ENCODE measurements around the gene OARD1.

OARD1 gene

GRCh38 chr6:41074692-41075436, 2.7 kb upstream of the OARD1 start:
- peak overlapping the region; percentile 90 for H3K4me3 ChIP-seq (ENCODE audit: low read depth, low read length)
- no peak for TF ChIP-seq CTCF (IDR thresholded peaks at IDR 0.05; ENCODE audit: borderline replicate concordance, insufficient read depth, low read depth, low read length)

GRCh38 chr6:41073968-41074691, 2.0 kb upstream of the OARD1 start:
- TF ChIP-seq CTCF (IDR thresholded peaks at IDR 0.05; ENCODE audit: borderline replicate concordance, insufficient read depth, low read depth, low read length): no peak
- H3K4me3 ChIP-seq (ENCODE audit: low read depth, low read length): peak overlapping the region; percentile 90

- peak; percentile 43 for TF ChIP-seq CTCF (IDR thresholded peaks at IDR 0.05; ENCODE audit: borderline replicate concordance, insufficient read depth, low read depth, low read length)
- peak overlapping the region; percentile 90 for H3K4me3 ChIP-seq (ENCODE audit: low read depth, low read length)
Measured at GRCh38 chr6:41073203-41073967, 1.2 kb upstream of the OARD1 start.

GRCh38 chr6:41072836-41073202, 663 bp upstream of the OARD1 start, which contains the start of gene NFYA:
TSS of gene NFYA (plus strand) at chr6:41072974. CDS start at chr6:41079090, 6,116 bp downstream.
- no peak for TF ChIP-seq CTCF (IDR thresholded peaks at IDR 0.05; ENCODE audit: borderline replicate concordance, insufficient read depth, low read depth, low read length)

GRCh38 chr6:41071501-41071922, 644 bp downstream of the OARD1 start:
- peak overlapping the region; percentile 48 for H3K4me3 ChIP-seq (ENCODE audit: low read depth, low read length)
- no peak for TF ChIP-seq CTCF (IDR thresholded peaks at IDR 0.05; ENCODE audit: borderline replicate concordance, insufficient read depth, low read depth, low read length)

More at GRCh38 chr6:41072836-41073202, 663 bp upstream of the OARD1 start, which contains the start of gene NFYA:
- H3K4me3 ChIP-seq (ENCODE audit: low read depth, low read length): peak within 1 kb of the TSS; percentile 90

GRCh38 chr6:41066867-41067304, 5.3 kb downstream of the OARD1 start:
- H3K4me3 ChIP-seq (ENCODE audit: low read depth, low read length): no peak overlapping the region
- peak; percentile 71 for TF ChIP-seq CTCF (IDR thresholded peaks at IDR 0.05; ENCODE audit: borderline replicate concordance, insufficient read depth, low read depth, low read length)
